Thyroid gland (tissue), 4 donors: ENCODE measurements around the gene PTP4A1.

Experiments used
- POLR2A ChIP-seq, 2 donors: fragments of 450-650 bp; IDR thresholded peaks; one replicate each; pipeline ENCODE4 v1.6.1; 2017; ENCODE audit warnings: antibody characterized with exemption in 2 of 2, mild to moderate bottlenecking in 2 of 2, moderate library complexity in 1 of 2
- TF ChIP-seq, protein P1 (sequence below), 6 experiments: fragments of 200-600 bp in 3 of 6; fragments of 450-650 bp in 3 of 6; sonication (generic) in 3 of 6; IDR thresholded peaks; one replicate each; pipeline ENCODE4 v1.5.1; 2016 to 2019; ENCODE audit warnings: antibody characterized with exemption in 6 of 6, mild to moderate bottlenecking in 2 of 6, inconsistent platforms in 1 of 6, moderate library complexity in 1 of 6

DNA sequence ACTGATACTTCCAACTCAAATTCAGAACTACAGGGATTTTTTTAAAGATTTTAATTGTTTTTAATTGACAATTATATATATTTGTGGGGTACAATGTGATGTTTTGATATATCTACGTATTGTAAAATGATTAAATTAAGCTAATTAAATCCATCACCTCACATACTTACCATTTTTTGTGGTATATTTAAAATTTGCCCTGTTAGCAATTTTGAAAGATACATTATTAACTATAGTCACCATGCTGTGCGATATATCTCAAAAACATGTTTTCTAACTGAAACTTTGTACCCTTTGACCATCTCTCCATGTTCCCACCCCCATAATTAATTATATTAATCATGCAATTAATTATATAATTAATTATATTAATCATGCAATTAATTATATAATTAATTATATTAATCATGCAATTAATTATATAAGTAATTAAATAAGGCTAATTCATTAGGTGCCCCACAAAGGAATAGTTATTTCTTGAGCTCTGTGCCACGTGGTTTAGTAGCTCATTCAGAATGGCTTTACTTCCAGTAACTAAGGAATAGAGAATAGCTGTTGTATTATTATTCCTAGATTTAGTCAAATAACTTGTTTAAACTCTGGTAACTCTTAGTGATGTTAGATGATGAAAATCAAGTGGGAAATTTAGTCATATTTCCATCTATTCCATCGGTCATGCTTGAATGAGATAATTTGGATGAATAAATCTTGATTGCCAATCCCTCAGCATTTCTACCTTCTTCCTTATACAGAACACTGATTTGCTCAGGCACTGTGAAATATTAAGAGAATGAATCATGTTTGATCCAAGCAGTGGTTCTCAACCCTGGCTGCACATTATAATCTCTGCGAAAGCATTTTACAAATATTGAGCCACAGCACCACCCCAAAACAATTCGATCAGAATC lies 25.1 kb downstream of the PTP4A1 start:
- TF ChIP-seq, protein P1, sequence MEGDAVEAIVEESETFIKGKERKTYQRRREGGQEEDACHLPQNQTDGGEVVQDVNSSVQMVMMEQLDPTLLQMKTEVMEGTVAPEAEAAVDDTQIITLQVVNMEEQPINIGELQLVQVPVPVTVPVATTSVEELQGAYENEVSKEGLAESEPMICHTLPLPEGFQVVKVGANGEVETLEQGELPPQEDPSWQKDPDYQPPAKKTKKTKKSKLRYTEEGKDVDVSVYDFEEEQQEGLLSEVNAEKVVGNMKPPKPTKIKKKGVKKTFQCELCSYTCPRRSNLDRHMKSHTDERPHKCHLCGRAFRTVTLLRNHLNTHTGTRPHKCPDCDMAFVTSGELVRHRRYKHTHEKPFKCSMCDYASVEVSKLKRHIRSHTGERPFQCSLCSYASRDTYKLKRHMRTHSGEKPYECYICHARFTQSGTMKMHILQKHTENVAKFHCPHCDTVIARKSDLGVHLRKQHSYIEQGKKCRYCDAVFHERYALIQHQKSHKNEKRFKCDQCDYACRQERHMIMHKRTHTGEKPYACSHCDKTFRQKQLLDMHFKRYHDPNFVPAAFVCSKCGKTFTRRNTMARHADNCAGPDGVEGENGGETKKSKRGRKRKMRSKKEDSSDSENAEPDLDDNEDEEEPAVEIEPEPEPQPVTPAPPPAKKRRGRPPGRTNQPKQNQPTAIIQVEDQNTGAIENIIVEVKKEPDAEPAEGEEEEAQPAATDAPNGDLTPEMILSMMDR (IDR thresholded peaks at IDR 0.05) = no peak
- TF ChIP-seq POLR2A (IDR thresholded peaks at IDR 0.05) = no peak
